SK-N-SH treated with all-trans-retinoic acid at 6 μM for 48 hours (cell line): Measurements from ENCODE around the gene PYGM.

Experiments
- ATAC-seq: fragments of 200-7000 bp; cut with Tn5 transposase; 3 replicates; pipeline ENCODE4 v1.9.1; 2020; ENCODE audit warnings: mild to moderate bottlenecking, moderate library complexity
- ARNTL ChIP-seq: fragments of 450-650 bp; formaldehyde crosslinking; IDR thresholded peaks from 2 replicates; pipeline ENCODE4 v1.5.0; 2020; ENCODE audit warnings: low read depth, mild to moderate bottlenecking, moderate library complexity, borderline replicate concordance
- BACH2 ChIP-seq: fragments of 250-450 bp; sonication (Bioruptor Pico); IDR thresholded peaks from 2 replicates; pipeline ENCODE4 v1.9.0; 2021; ENCODE audit warnings: mild to moderate bottlenecking, borderline replicate concordance
- CREB5 ChIP-seq: fragments of 250-450 bp; sonication (Bioruptor Pico); IDR thresholded peaks from 2 replicates; pipeline ENCODE4 v1.5.1; 2020; ENCODE audit warnings: low read depth, mild to moderate bottlenecking, moderate library complexity
- CSRNP3 ChIP-seq: fragments of 250-450 bp; sonication (Bioruptor Pico); IDR thresholded peaks from 2 replicates; pipeline ENCODE4 v1.5.1; 2021; ENCODE audit warnings: mild to moderate bottlenecking, moderate library complexity
- ESRRG ChIP-seq: fragments of 250-450 bp; sonication (Bioruptor Pico); IDR thresholded peaks from 2 replicates; pipeline ENCODE4 v1.6.1; 2021; ENCODE audit warnings: mild to moderate bottlenecking
- GLIS3 ChIP-seq: fragments of 250-450 bp; sonication (Bioruptor Pico); IDR thresholded peaks from 2 replicates; pipeline ENCODE4 v1.5.0; 2020; ENCODE audit warnings: mild to moderate bottlenecking, moderate library complexity
- ISL1 ChIP-seq: fragments of 250-450 bp; sonication (Bioruptor Pico); IDR thresholded peaks from 2 replicates; pipeline ENCODE4 v2.1.2; 2022; ENCODE audit warnings: mild to moderate bottlenecking, moderate library complexity
- OSR1 ChIP-seq: fragments of 250-450 bp; sonication (Bioruptor Pico); IDR thresholded peaks from 2 replicates; pipeline ENCODE4 v1.8.0; 2022; ENCODE audit warnings: moderate library complexity, mild to moderate bottlenecking, inconsistent platforms
- PATZ1 ChIP-seq: fragments of 250-450 bp; sonication (Bioruptor Pico); IDR thresholded peaks from 2 replicates; pipeline ENCODE4 v1.8.0; 2020; ENCODE audit warnings: mild to moderate bottlenecking, moderate library complexity, borderline replicate concordance
- POU6F1 ChIP-seq: fragments of 250-450 bp; sonication (Bioruptor Pico); IDR thresholded peaks from 2 replicates; pipeline ENCODE4 v1.8.0; 2021; ENCODE audit warnings: low read depth, mild to moderate bottlenecking, moderate library complexity, borderline replicate concordance
- PPARA ChIP-seq: fragments of 250-450 bp; sonication (Bioruptor Pico); IDR thresholded peaks from 2 replicates; pipeline ENCODE4 v1.5.0; 2020; ENCODE audit warnings: mild to moderate bottlenecking, borderline replicate concordance
- SNAI2 ChIP-seq: fragments of 250-450 bp; sonication (Bioruptor Pico); IDR thresholded peaks from 2 replicates; pipeline ENCODE4 v1.5.0; 2020; ENCODE audit warnings: mild to moderate bottlenecking, moderate library complexity
- TCF4 ChIP-seq: fragments of 250-450 bp; sonication (Bioruptor Pico); IDR thresholded peaks from 2 replicates; pipeline ENCODE4 v1.8.0; 2021; ENCODE audit warnings: mild to moderate bottlenecking, moderate library complexity, borderline replicate concordance
- TOX ChIP-seq: fragments of 250-450 bp; sonication (Bioruptor Pico); IDR thresholded peaks from 2 replicates; pipeline ENCODE4 v1.8.0; 2021; ENCODE audit warnings: mild to moderate bottlenecking, moderate library complexity, borderline replicate concordance
- TSHZ2 ChIP-seq: fragments of 250-450 bp; sonication (Bioruptor Pico); IDR thresholded peaks from 2 replicates; pipeline ENCODE4 v1.5.0; 2020; ENCODE audit warnings: mild to moderate bottlenecking, moderate library complexity
- ZC3H10 ChIP-seq: fragments of 250-450 bp; sonication (Bioruptor Pico); IDR thresholded peaks from 2 replicates; pipeline ENCODE4 v1.5.1; 2021; ENCODE audit warnings: mild to moderate bottlenecking, moderate library complexity
- ZFP3 ChIP-seq: fragments of 250-450 bp; sonication (Bioruptor Pico); IDR thresholded peaks from 2 replicates; pipeline ENCODE4 v1.5.0; 2020; ENCODE audit warnings: mild to moderate bottlenecking, moderate library complexity
- ZFP30 ChIP-seq: fragments of 450-650 bp; formaldehyde crosslinking; IDR thresholded peaks from 2 replicates; pipeline ENCODE4 v1.5.0; 2022; ENCODE audit warnings: mild to moderate bottlenecking, moderate library complexity
- ZNF565 ChIP-seq: fragments of 450-650 bp; formaldehyde crosslinking; conservative IDR thresholded peaks from 2 replicates; pipeline ENCODE4 v1.5.0; 2020; ENCODE audit warnings: low read depth, mild to moderate bottlenecking, moderate library complexity
- ZNF70 ChIP-seq: fragments of 450-650 bp; formaldehyde crosslinking; IDR thresholded peaks from 2 replicates; pipeline ENCODE4 v1.5.0; 2020; ENCODE audit warnings: mild to moderate bottlenecking, moderate library complexity
- ZNF8 ChIP-seq: fragments of 450-650 bp; formaldehyde crosslinking; IDR thresholded peaks from 2 replicates; pipeline ENCODE4 v1.5.0; 2020; ENCODE audit warnings: mild to moderate bottlenecking, moderate library complexity

Gene PYGM

GRCh38 chr11:64742889-64743590, 16.7 kb downstream of the PYGM start:
- TF ChIP-seq TOX (CRISPR knock-in tag) (no peak), OSR1 (CRISPR knock-in tag) (no peak), ISL1 (CRISPR knock-in tag) (no peak), ZNF8 (CRISPR knock-in tag) (no peak), ZFP30 (no peak), ESRRG (CRISPR knock-in tag) (no peak), BACH2 (no peak), SNAI2 (CRISPR knock-in tag) (no peak), ZFP3 (CRISPR knock-in tag) (no peak), TSHZ2 (CRISPR knock-in tag) (no peak), TCF4 (CRISPR knock-in tag) (no peak), ZC3H10 (CRISPR knock-in tag) (no peak), CSRNP3 (no peak), POU6F1 (CRISPR knock-in tag) (no peak), CREB5 (CRISPR knock-in tag) (no peak)
- ATAC-seq = peak; percentile 58

- no peak for ATAC-seq
- TF ChIP-seq ZC3H10 (CRISPR knock-in tag) (no peak), GLIS3 (CRISPR knock-in tag) (no peak), BACH2 (no peak), ZNF565 (no peak), PATZ1 (no peak), ZNF8 (CRISPR knock-in tag) (no peak), ESRRG (CRISPR knock-in tag) (no peak), TSHZ2 (CRISPR knock-in tag) (no peak), ZNF70 (no peak), ARNTL (CRISPR knock-in tag) (no peak), PPARA (CRISPR knock-in tag) (no peak), ZFP30 (no peak), POU6F1 (CRISPR knock-in tag) (no peak), CSRNP3 (no peak)
These were observed 17.5 kb downstream of the PYGM start for GRCh38 chr11:64742087-64742888.
